H1 (cell line): ENCODE results near the gene MAGI2. TPM values are rescaled to one million over a fixed set of nuclear protein-coding genes. Genes with fewer than 3 reads are reported as not detected.

Experiments
- CTCF ChIA-PET: fragments of 300-600 bp; sonication (Branson Sonifier 250); formaldehyde crosslinking; loops from one replicate; lab custom pipeline; 2021; ENCODE audit not compliant: partially characterized antibody; lab: Charles Lee
- POLR2A ChIA-PET: fragments of 300-600 bp; sonication (Branson Sonifier 250); formaldehyde crosslinking; loops from one replicate; lab custom pipeline; 2021; ENCODE audit warnings: inconsistent platforms; ENCODE audit not compliant: partially characterized antibody; lab: Charles Lee
- DNase-seq, 2 experiments: peaks; one replicate each; pipeline versions ENCODE4 v3.0.0 to v3.0.0-alpha.2; 2010 to 2022; ENCODE audit warnings: low spot score in 2 of 2, low read depth in 1 of 2, mixed read lengths in 1 of 2
- FAIRE-seq: peaks from 2 replicates; lab custom pipeline; 2011; peaks lifted over from hg19 to GRCh38; lab: Jason Lieb, UNC
- H2AFZ ChIP-seq: 2 replicates; pipeline ENCODE4 v1.8.1; 2012; ENCODE audit warnings: low read length, inconsistent platforms
- H2AK5ac ChIP-seq: 2 replicates; pipeline ENCODE4 v1.6.1; 2013; ENCODE audit warnings: low read depth, low read length
- H2BK120ac ChIP-seq: replicated peaks from 2 replicates; pipeline ENCODE3; 2013; ENCODE audit warnings: low read depth, low read length, inconsistent platforms
- H2BK12ac ChIP-seq: 2 replicates; pipeline ENCODE4 v1.6.1; 2013; ENCODE audit warnings: low read depth, low read length
- H2BK15ac ChIP-seq: 2 replicates; pipeline ENCODE4 v1.6.1; 2013; ENCODE audit warnings: low read length
- H2BK20ac ChIP-seq: 2 replicates; pipeline ENCODE4 v1.6.1; 2013; ENCODE audit warnings: low read length
- H2BK5ac ChIP-seq: 2 replicates; pipeline ENCODE4 v1.6.1; 2013; ENCODE audit warnings: low read depth, low read length
- H3K14ac ChIP-seq: 2 replicates; pipeline ENCODE4 v1.6.1; 2013; ENCODE audit warnings: inconsistent platforms; ENCODE audit not compliant: insufficient read length
- H3K18ac ChIP-seq: 2 replicates; pipeline ENCODE4 v1.6.1; 2013; ENCODE audit warnings: low read length; ENCODE audit errors: extremely low read depth
- H3K23ac ChIP-seq: 2 replicates; pipeline ENCODE4 v1.6.1; 2013; ENCODE audit warnings: inconsistent platforms; ENCODE audit not compliant: insufficient read length
- H3K23me2 ChIP-seq: 2 replicates; pipeline ENCODE4 v1.6.1; 2013; ENCODE audit warnings: low read depth, low read length
- H3K27ac ChIP-seq: 2 replicates; pipeline ENCODE4 v1.6.1; 2011; ENCODE audit warnings: low read depth, low read length, inconsistent platforms
- H3K27me3 ChIP-seq, 4 experiments: replicated peaks in 1 of 4; 1 replicate in 1 of 4; 2 replicates in 3 of 4; pipeline versions ENCODE4 v1.6.1 to v1.8.1; 2011 to 2013; ENCODE audit warnings: low read length in 3 of 4, mild to moderate bottlenecking in 3 of 4, inconsistent platforms in 2 of 4, mixed read lengths in 2 of 4, moderate library complexity in 1 of 4; ENCODE audit not compliant: control insufficient read depth in 3 of 4, insufficient read depth in 3 of 4; ENCODE audit errors: extremely low read depth in 1 of 4
- H3K36me3 ChIP-seq, 4 experiments: 2 replicates each; pipeline versions ENCODE4 v1.6.1 to v1.8.1; 2011 to 2013; ENCODE audit warnings: mild to moderate bottlenecking in 4 of 4, low read length in 3 of 4, moderate library complexity in 2 of 4, control low read depth in 1 of 4, inconsistent platforms in 1 of 4; ENCODE audit not compliant: insufficient read depth in 4 of 4, control insufficient read depth in 2 of 4
- H3K4ac ChIP-seq: replicated peaks from 2 replicates; pipeline ENCODE3; 2013; ENCODE audit warnings: low read length, low read depth, mixed read lengths, inconsistent platforms; ENCODE audit not compliant: insufficient read length
- H3K4me1 ChIP-seq, 4 experiments: replicated peaks in 1 of 4; 1 replicate in 1 of 4; 2 replicates in 3 of 4; pipeline versions ENCODE4 v1.6.1 to v1.8.1; 2011 to 2013; ENCODE audit warnings: low read length in 3 of 4, inconsistent platforms in 2 of 4, mixed read lengths in 1 of 4; ENCODE audit not compliant: insufficient read depth in 4 of 4, control insufficient read depth in 3 of 4
- H3K4me2 ChIP-seq, 2 experiments: 2 replicates each; pipeline versions ENCODE4 v1.6.1 to v1.8.1; 2011 to 2013; ENCODE audit warnings: low read depth in 2 of 2, low read length in 2 of 2, control low read depth in 1 of 2, inconsistent platforms in 1 of 2, mild to moderate bottlenecking in 1 of 2; ENCODE audit not compliant: insufficient read depth in 1 of 2
- H3K4me3 ChIP-seq, 4 experiments: fragments of 200-600, 300-600 bp in 1 of 4; sonication (generic), shearing (Covaris generic), sonication (Bioruptor Twin) in 1 of 4; 2 replicates each; pipeline versions ENCODE4 v1.5.1 to v1.8.1; 2011 to 2016; ENCODE audit warnings: low read length in 4 of 4, low read depth in 3 of 4, control low read depth in 2 of 4, inconsistent platforms in 2 of 4, mild to moderate bottlenecking in 2 of 4, mixed read lengths in 1 of 4, moderate library complexity in 1 of 4; ENCODE audit not compliant: insufficient read depth in 2 of 4; ENCODE audit errors: extremely low read depth in 1 of 4
- H3K56ac ChIP-seq: replicated peaks from 2 replicates; pipeline ENCODE3; 2013; ENCODE audit warnings: low read depth, mild to moderate bottlenecking, mixed read lengths, low read length, inconsistent platforms; ENCODE audit not compliant: insufficient read length
- H3K79me1 ChIP-seq: 2 replicates; pipeline ENCODE4 v1.6.1; 2013; ENCODE audit warnings: low read depth, low read length, control low read depth
- H3K79me2 ChIP-seq, 2 experiments: 2 replicates each; pipeline versions ENCODE4 v1.6.1 to v1.8.1; 2012 to 2013; ENCODE audit warnings: low read length in 2 of 2, mild to moderate bottlenecking in 2 of 2, inconsistent platforms in 1 of 2; ENCODE audit not compliant: insufficient read depth in 2 of 2, control insufficient read depth in 1 of 2
- H3K9ac ChIP-seq, 4 experiments: replicated peaks in 1 of 4; 1 replicate in 1 of 4; 2 replicates in 3 of 4; pipeline versions ENCODE4 v1.6.1 to v1.8.1; 2011 to 2013; ENCODE audit warnings: low read depth in 3 of 4, low read length in 3 of 4, control low read depth in 2 of 4, mild to moderate bottlenecking in 2 of 4, moderate library complexity in 2 of 4, inconsistent platforms in 1 of 4; ENCODE audit errors: extremely low read depth in 1 of 4
- H3K9me3 ChIP-seq, 2 experiments: 2 replicates each; pipeline versions ENCODE4 v1.6.1 to v1.8.1; 2012 to 2013; ENCODE audit warnings: mild to moderate bottlenecking in 2 of 2, moderate library complexity in 2 of 2, control low read depth in 1 of 2, inconsistent platforms in 1 of 2, low read depth in 1 of 2, low read length in 1 of 2, mixed read lengths in 1 of 2; ENCODE audit not compliant: insufficient read depth in 2 of 2
- H4K20me1 ChIP-seq, 2 experiments: replicated peaks in 1 of 2; 2 replicates each; pipeline versions ENCODE3 to v1.8.1; 2011 to 2013; ENCODE audit warnings: inconsistent platforms in 2 of 2, low read length in 2 of 2, mild to moderate bottlenecking in 1 of 2; ENCODE audit not compliant: insufficient read depth in 2 of 2, control insufficient read depth in 1 of 2
- H4K5ac ChIP-seq: 2 replicates; pipeline ENCODE4 v1.6.1; 2013; ENCODE audit warnings: low read length, low read depth, mixed read lengths, inconsistent platforms; ENCODE audit not compliant: insufficient read length
- H4K8ac ChIP-seq: 2 replicates; pipeline ENCODE4 v1.8.0; 2013; ENCODE audit warnings: mild to moderate bottlenecking, moderate library complexity, low read length, inconsistent platforms; ENCODE audit not compliant: insufficient read depth; ENCODE audit errors: extremely low read depth
- H4K91ac ChIP-seq: replicated peaks from 2 replicates; pipeline ENCODE3; 2013; ENCODE audit warnings: low read length, mixed read lengths, inconsistent platforms; ENCODE audit not compliant: insufficient read length
- ASH2L ChIP-seq: fragments of 200-600, 300-600 bp; sonication (generic); IDR thresholded peaks from one replicate; pipeline ENCODE4 v1.7.1; 2017; ENCODE audit warnings: low read length
- BCL11A ChIP-seq, 2 experiments: IDR thresholded peaks; one replicate each; pipeline ENCODE4 v1.6.1; 2011; ENCODE audit warnings: low read depth in 2 of 2, low read length in 2 of 2, mild to moderate bottlenecking in 2 of 2
- CHD1 ChIP-seq: IDR thresholded peaks from 2 replicates; pipeline ENCODE4 v1.6.1; 2012; ENCODE audit warnings: low read depth, low read length, improper control_type of control experiment
- CREB1 ChIP-seq: IDR thresholded peaks from 2 replicates; pipeline ENCODE4 v1.6.1; 2012; ENCODE audit warnings: inconsistent platforms
- EP300 ChIP-seq, 2 experiments: IDR thresholded peaks; 1 replicate in 1 of 2; 2 replicates in 1 of 2; pipeline ENCODE4 v1.6.1; 2011 to 2012; ENCODE audit warnings: low read depth in 2 of 2, low read length in 2 of 2, mild to moderate bottlenecking in 2 of 2, borderline replicate concordance in 1 of 2, inconsistent platforms in 1 of 2, moderate library complexity in 1 of 2
- GABPA ChIP-seq: IDR thresholded peaks from 2 replicates; pipeline ENCODE4 v1.6.1; 2011; ENCODE audit warnings: mild to moderate bottlenecking, low read length, moderate library complexity, borderline replicate concordance; ENCODE audit not compliant: insufficient read depth
- KDM5A ChIP-seq: fragments of 200-600 bp; IDR thresholded peaks from 2 replicates; pipeline ENCODE4 v1.7.1; 2012; ENCODE audit warnings: mild to moderate bottlenecking, low read length, inconsistent platforms, mixed read lengths
- MAFK ChIP-seq: IDR thresholded peaks from 2 replicates; pipeline ENCODE4 v1.6.1; 2012; ENCODE audit warnings: low read depth, mild to moderate bottlenecking, improper control_type of control experiment, low read length
- MAX ChIP-seq: IDR thresholded peaks from 2 replicates; pipeline ENCODE4 v1.6.1; 2012; ENCODE audit warnings: inconsistent platforms
- NRF1 ChIP-seq: IDR thresholded peaks from 2 replicates; pipeline ENCODE4 v1.6.1; 2011; ENCODE audit warnings: mild to moderate bottlenecking, low read depth, low read length, improper control_type of control experiment
- POLR2A ChIP-seq, 2 experiments: IDR thresholded peaks; 1 replicate in 1 of 2; 2 replicates in 1 of 2; pipeline ENCODE4 v1.6.1; 2011; ENCODE audit warnings: low read depth in 2 of 2, low read length in 2 of 2, mild to moderate bottlenecking in 2 of 2; ENCODE audit errors: control extremely low read depth in 1 of 2
- POU5F1 ChIP-seq: IDR thresholded peaks from 2 replicates; pipeline ENCODE4 v1.6.1; 2011; ENCODE audit warnings: low read depth, mild to moderate bottlenecking, low read length, moderate library complexity
- RFX5 ChIP-seq: IDR thresholded peaks from 2 replicates; pipeline ENCODE4 v1.6.1; 2011; ENCODE audit warnings: low read depth, low read length, improper control_type of control experiment, borderline replicate concordance
- SIN3A ChIP-seq, 2 experiments: IDR thresholded peaks in 1 of 2; conservative IDR thresholded peaks in 1 of 2; 2 replicates each; pipeline ENCODE4 v1.6.1; 2011 to 2012; ENCODE audit warnings: low read length in 2 of 2, improper control_type of control experiment in 1 of 2, low read depth in 1 of 2, mild to moderate bottlenecking in 1 of 2
- SIX5 ChIP-seq: IDR thresholded peaks from 2 replicates; pipeline ENCODE4 v1.6.1; 2011; ENCODE audit warnings: mild to moderate bottlenecking, low read depth, low read length
- SP2 ChIP-seq: IDR thresholded peaks from 2 replicates; pipeline ENCODE4 v1.6.1; 2012; ENCODE audit warnings: mild to moderate bottlenecking, low read length, inconsistent platforms
- ZNF274 ChIP-seq: IDR thresholded peaks from 2 replicates; pipeline ENCODE4 v1.7.0; 2012; ENCODE audit warnings: low read length, borderline replicate concordance; ENCODE audit errors: extremely low read depth
- polyA plus RNA-seq, 7 experiments: library from polyadenylated mRNA; depleted of rRNA in 3 of 7; stranded (reverse) in 5 of 7; unstranded in 2 of 7; fragments of >200 nt in 5 of 7; fragments of 200-250 nt in 2 of 7; gene quantifications; 1 replicate in 5 of 7; 2 replicates in 1 of 7; 4 replicates in 1 of 7; pipeline versions ENCODE4 v1.2.1 to v1.2.3, GENCODE V29; 2011 to 2013; ENCODE audit warnings: missing spikeins in 2 of 7, mixed read lengths in 2 of 7
- total RNA-seq: library from RNA; stranded (reverse); fragmentation: NEBNext Ultra II Directional; extraction: Animal tissue kit (Norgen Biotek cat#: 25700); gene quantifications from 2 replicates; pipeline ENCODE4 v1.2.1, GENCODE V29; 2021

Gene MAGI2
- total and polyA plus RNA-seq, 2 of the 8 experiments (the other 6 are each of a cell fraction or from before 2014, with no cell fraction given): 6.0 to 27.3 TPM

- no peaks in the 10 kb centered on the region for H3K23me2 ChIP-seq
- no peak overlapping the region for H3K27ac ChIP-seq
- no peak overlapping the region for H3K4ac ChIP-seq
- no peak overlapping the region for H2BK5ac ChIP-seq
- no peak overlapping the region for H2AFZ ChIP-seq
- no peak overlapping the region for H3K18ac ChIP-seq
- H3K23ac ChIP-seq: no peak overlapping the region
- no peak overlapping the region for H4K8ac ChIP-seq
- no peak overlapping the region for H4K91ac ChIP-seq
- CTCF ChIA-PET: interaction anchor here (0.6 to 1.3 kb wide), 3 partner anchors 9 to 586 kb away, joined by 3 to 4 read pairs (median 3); no protein-coding TSS in a partner anchor
- H3K14ac ChIP-seq: no peak overlapping the region
- no peak overlapping the region for H2BK12ac ChIP-seq
- H3K56ac ChIP-seq: no peak overlapping the region
- no peaks in the 10 kb centered on the region for H3K36me3 ChIP-seq
- H3K79me2 ChIP-seq: no peaks in the 10 kb centered on the region
- no peaks in the 10 kb centered on the region for H3K79me1 ChIP-seq
- no peak overlapping the region for H2BK120ac ChIP-seq
- peaks cover 0 to 4% (median 0%) of the 10 kb centered on the region in 4 experiments; a peak in 1 of 7 replicates for H3K4me1 ChIP-seq
- no peak overlapping the region for H2BK15ac ChIP-seq
- POLR2A ChIA-PET: no interaction called here
- H4K5ac ChIP-seq: no peak overlapping the region
- DNase-seq (no peak), FAIRE-seq (no peak)
- no peak overlapping the region for H3K4me3 ChIP-seq
- H3K27me3 ChIP-seq: no peaks in the 10 kb centered on the region
- H4K20me1 ChIP-seq: no peaks in the 10 kb centered on the region
- no peak overlapping the region for H3K4me2 ChIP-seq
- H3K9ac ChIP-seq: no peak overlapping the region
- H2AK5ac ChIP-seq: no peak overlapping the region
- H2BK20ac ChIP-seq: no peak overlapping the region
- H3K9me3 ChIP-seq: no peaks in the 10 kb centered on the region
- TF ChIP-seq POLR2A (IDR thresholded peaks at IDR 0.05; ENCODE audit: control extremely low read depth in 1 of 2, low read depth in 2 of 2, low read length in 2 of 2) (no peak), EP300 (IDR thresholded peaks at IDR 0.05; ENCODE audit: borderline replicate concordance in 1 of 2, low read depth in 2 of 2, low read length in 2 of 2) (no peak), CHD1 (no peak), CREB1 (no peak), GABPA (no peak), ASH2L (no peak), ZNF274 (no peak), SIN3A (conservative IDR thresholded peaks at IDR 0.05 in 1 of 2, IDR thresholded peaks at IDR 0.05 in 1 of 2; ENCODE audit: low read depth in 1 of 2, low read length in 2 of 2) (no peak), MAFK (no peak), SIX5 (no peak), RFX5 (no peak), MAX (no peak), NRF1 (no peak), SP2 (no peak), POU5F1 (no peak), BCL11A (IDR thresholded peaks at IDR 0.05; ENCODE audit: low read depth in 2 of 2, low read length in 2 of 2) (no peak), KDM5A (no peak)
Measured at GRCh38 chr7:78307892-78308291, 1145.6 kb downstream of the MAGI2 start.
